ENCODE measurements around the gene KPTN.

Gene KPTN

DNA sequence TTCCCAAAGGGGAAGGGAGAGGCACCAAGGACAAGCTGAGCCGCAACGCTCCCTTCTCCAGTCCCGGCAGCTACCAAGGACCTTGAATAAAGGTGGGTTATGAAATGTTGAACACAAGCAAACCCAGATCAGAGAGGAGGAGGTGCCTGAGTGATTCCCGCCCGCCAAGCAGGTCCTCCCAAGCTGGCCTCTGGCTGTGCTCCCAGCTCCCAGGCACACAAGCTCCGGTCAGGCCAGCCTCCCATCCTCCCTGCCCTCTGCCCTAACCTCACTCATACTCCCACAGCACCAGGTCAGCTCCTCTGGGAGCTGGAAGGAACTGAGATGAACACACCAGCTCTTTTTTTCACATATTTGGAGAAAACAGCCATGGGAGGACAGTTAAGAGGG, 27.1 kb upstream of the KPTN start:
- Histone ChIP-seq H3K36me3 (peaks cover 29% of the 10 kb centered on the region), H3K27me3 (ENCODE audit: insufficient read depth, low read depth, severe bottlenecking) (no peaks in the 10 kb centered on the region), H3K27ac (peak overlapping the region; percentile 98), H3K4me3 (ENCODE audit: low read depth, low read length) (peak overlapping the region; percentile 9; the same call in 1 of the 2 replicates), H3K9me3 (ENCODE audit: severe bottlenecking) (no peaks in the 10 kb centered on the region)
- no peak for DNase-seq
- TF ChIP-seq, protein P1, sequence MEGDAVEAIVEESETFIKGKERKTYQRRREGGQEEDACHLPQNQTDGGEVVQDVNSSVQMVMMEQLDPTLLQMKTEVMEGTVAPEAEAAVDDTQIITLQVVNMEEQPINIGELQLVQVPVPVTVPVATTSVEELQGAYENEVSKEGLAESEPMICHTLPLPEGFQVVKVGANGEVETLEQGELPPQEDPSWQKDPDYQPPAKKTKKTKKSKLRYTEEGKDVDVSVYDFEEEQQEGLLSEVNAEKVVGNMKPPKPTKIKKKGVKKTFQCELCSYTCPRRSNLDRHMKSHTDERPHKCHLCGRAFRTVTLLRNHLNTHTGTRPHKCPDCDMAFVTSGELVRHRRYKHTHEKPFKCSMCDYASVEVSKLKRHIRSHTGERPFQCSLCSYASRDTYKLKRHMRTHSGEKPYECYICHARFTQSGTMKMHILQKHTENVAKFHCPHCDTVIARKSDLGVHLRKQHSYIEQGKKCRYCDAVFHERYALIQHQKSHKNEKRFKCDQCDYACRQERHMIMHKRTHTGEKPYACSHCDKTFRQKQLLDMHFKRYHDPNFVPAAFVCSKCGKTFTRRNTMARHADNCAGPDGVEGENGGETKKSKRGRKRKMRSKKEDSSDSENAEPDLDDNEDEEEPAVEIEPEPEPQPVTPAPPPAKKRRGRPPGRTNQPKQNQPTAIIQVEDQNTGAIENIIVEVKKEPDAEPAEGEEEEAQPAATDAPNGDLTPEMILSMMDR (IDR thresholded peaks at IDR 0.05; ENCODE audit: low read depth, low read length) = no peak

DNA sequence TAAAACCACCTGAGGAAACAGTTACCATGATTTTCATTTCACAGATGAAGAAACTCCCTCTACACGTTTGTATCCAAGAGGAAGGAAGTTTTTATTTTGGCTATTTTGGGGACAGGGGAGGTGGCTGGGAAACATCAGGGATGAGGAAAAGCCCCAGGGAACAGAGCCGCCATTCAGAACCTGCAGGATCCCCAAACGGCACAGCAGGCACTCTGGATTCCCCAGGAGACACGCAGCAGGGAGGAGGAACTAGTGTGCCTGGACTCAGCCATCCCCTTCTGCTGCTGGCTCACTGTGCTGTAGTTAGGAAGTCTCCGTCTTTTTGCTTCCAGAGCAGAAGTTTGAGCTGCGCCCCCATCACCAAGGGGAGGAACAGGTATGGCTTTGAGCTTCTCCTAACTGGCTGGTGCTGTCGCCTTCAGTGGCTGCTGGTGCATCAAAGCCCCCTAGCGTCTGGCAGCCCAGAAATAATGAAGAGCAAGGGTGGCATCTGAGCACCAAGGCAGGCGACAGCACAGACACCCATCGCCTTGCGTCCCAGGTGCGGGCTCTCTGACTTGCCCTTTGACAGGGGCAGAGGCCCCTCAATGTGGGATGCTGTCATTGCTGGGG, 26.6 kb upstream of the KPTN start:
- no peak for DNase-seq
- H3K9me3 ChIP-seq (ENCODE audit: severe bottlenecking) = no peaks in the 10 kb centered on the region
- no peaks in the 10 kb centered on the region for H3K27me3 ChIP-seq (ENCODE audit: insufficient read depth, low read depth, severe bottlenecking)
- peak overlapping the region; percentile 98 for H3K27ac ChIP-seq
- TF ChIP-seq, protein P1 (IDR thresholded peaks at IDR 0.05; ENCODE audit: low read depth, low read length) = no peak
- H3K4me3 ChIP-seq (ENCODE audit: low read depth, low read length) = no peak overlapping the region
- peaks cover 32% of the 10 kb centered on the region for H3K36me3 ChIP-seq

DNA sequence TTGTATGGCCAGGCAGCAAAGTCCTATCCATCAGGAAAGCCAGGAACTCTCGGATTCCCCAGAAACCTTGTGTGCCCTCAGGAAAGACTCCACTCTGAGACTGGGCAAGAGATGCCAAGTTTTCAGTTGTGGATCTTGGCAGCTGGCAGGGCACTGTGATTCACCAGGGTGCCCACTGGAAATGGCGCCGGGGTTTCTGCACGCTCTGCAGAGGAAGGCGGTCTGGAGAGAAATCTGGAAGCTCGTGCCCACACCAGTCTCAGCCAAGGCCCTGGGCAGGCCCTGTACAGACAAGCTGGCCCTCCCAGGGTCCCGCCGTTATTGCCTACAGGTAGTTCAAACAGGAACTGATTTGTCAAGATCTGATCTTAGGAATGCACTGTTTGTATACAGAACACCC, 26.0 kb upstream of the KPTN start:
- H3K4me3 ChIP-seq (ENCODE audit: low read depth, low read length) = no peak overlapping the region
- H3K36me3 ChIP-seq = peaks cover 38% of the 10 kb centered on the region
- no peaks in the 10 kb centered on the region for H3K9me3 ChIP-seq (ENCODE audit: severe bottlenecking)
- no peaks in the 10 kb centered on the region for H3K27me3 ChIP-seq (ENCODE audit: insufficient read depth, low read depth, severe bottlenecking)
- peak overlapping the region; percentile 98 for H3K27ac ChIP-seq
- TF ChIP-seq, protein P1 (IDR thresholded peaks at IDR 0.05; ENCODE audit: low read depth, low read length) = no peak
- DNase-seq = no peak

DNA sequence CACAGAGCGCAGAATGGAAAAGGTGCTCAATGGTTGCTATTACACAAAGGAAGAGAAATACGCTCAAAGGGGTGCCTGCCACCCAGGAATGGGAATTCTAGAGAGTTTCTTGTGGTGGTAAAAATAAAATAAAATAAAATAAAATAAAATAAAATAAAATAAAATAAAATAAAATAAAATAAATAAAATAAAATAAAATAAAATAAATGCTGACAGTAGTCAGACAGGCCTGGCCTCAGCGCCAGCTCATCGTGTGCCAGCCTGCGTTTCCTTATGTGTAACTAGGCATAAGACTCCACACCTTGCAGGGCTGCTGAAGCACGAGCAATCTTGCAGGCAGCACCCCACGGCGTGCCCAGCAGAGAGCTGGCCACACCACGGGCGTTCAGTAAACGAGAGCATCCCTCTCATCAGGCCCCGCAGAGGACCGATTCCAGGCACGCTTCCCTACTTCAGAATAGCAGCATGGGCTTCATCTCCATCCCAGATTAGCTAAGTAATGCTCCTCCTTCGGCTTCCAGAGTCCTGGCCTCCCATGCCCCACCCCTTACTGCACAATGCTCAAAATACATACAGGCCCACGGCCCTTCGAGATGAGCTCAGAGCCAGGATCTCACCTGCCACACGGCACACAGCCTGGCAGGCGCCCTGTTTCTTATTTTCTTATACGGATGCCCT, 25.3 kb upstream of the KPTN start:
- TF ChIP-seq, protein P1 (IDR thresholded peaks at IDR 0.05; ENCODE audit: low read depth, low read length) = no peak
- H3K36me3 ChIP-seq = peaks cover 41% of the 10 kb centered on the region
- H3K9me3 ChIP-seq (ENCODE audit: severe bottlenecking) = no peaks in the 10 kb centered on the region
- peak overlapping the region; percentile 98 for H3K27ac ChIP-seq
- no peak overlapping the region for H3K4me3 ChIP-seq (ENCODE audit: low read depth, low read length)
- H3K27me3 ChIP-seq (ENCODE audit: insufficient read depth, low read depth, severe bottlenecking) = no peaks in the 10 kb centered on the region
- DNase-seq = peak; percentile 58

DNA sequence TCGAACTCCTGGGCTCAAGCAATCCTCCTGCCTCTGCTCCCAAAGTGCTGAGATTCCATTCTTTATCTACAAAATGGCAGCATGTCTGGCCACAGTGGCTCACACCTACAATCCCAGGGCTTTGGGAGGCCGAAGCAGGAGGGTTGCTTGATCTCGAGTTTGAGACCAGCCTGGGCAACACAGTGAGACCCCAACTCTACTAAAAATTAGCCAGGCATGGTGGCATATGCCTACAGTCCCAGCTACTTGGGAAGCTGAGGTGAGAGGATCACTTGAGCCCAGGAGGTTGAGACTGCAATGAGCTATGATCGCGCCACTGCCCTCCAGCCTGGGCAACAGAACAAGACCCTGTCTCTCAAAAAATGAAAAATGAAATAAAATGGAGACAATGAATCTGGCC, 24.7 kb upstream of the KPTN start:
- H3K27ac ChIP-seq = peak overlapping the region; percentile 95
- H3K27me3 ChIP-seq (ENCODE audit: insufficient read depth, low read depth, severe bottlenecking) = no peaks in the 10 kb centered on the region
- no peak overlapping the region for H3K4me3 ChIP-seq (ENCODE audit: low read depth, low read length)
- DNase-seq = no peak
- no peaks in the 10 kb centered on the region for H3K9me3 ChIP-seq (ENCODE audit: severe bottlenecking)
- peaks cover 44% of the 10 kb centered on the region for H3K36me3 ChIP-seq
- TF ChIP-seq, protein P1 (IDR thresholded peaks at IDR 0.05; ENCODE audit: low read depth, low read length) = no peak

Data from WERI-Rb-1 (cell line).